Embryonic facial prominence (tissue), 1 donor: Measurements from ENCODE around the gene MYNN.
"Not testable (repeated sequence)": the region's sequence is repeated elsewhere in the genome, so short reads cannot be mapped to it uniquely, and the experiment has no call there.

Experiments
- DNase-seq: peaks from one replicate; pipeline ENCODE4 v3.0.0-alpha.2; 2016; ENCODE audit errors: extremely low spot score

Gene MYNN

DNA sequence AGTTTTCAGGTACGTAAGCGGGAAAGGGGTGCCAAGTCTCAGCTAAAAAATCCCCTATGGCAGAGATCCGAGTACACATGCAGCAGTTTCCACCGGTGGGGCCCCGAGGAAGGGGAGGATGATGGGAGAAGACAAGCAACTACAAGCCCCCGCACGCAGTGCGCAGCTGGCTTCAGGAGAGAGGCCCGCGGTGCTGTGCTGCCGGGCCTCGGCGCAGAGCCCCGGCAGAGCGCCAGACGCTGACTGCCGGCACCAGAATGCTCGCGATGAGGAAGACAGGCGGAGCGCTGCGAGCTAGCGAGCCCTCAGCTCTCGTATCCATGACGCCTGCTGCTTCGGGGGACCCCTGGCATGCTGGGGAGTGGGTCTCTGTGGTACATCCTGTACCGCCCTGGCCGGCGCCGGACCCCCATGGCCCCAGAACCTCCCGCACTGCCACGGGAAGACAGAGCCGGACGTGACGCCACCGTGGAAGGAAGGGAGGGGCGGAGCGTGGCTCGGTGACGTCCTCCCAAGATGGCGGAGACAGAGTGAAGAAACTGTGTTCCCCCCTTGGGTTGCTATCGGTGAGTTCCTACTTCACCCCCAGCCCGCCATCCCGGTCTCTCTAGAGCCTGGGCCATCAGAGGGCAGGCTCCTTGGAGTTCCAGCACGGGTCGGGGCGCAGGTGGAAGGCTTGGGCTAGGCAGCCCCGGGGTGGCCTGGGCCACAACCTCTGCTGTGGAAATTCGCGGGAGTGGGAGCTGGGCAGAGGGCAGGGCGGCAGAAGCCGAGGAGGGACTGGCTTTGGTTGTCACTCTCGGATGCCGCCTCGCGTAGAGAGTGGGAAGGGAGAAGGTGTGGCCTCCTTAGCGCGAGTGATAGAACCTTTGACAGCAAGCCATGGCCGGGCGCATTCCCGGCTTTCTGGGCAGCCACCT, at the start of gene MYNN:
TSS of gene MYNN (plus strand) at position 500 of the 920 bp plus-strand sequence. CDS start 900 bp downstream, outside the sequence.
- peak; percentile 89 for DNase-seq

DNA sequence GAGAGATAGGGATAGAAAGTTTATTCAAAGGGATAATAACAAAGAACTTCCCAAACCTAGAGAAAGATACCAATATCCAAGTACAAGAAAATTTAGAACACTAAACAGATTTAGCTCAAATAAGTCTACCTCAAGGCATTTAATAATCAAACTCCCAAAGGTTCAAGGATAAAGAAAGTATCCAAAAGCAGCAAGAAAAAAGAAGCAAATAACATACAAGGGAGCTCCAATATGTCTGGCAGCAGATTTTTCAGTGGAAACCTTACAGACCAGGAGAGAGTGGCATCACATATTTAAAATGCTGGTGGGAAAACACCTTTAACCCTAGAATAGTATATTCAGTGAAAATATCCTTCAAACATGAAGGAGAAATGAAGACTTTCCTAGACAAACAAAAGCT, 41.3 kb upstream of the MYNN start:
- not testable (repeated sequence) for DNase-seq

DNA sequence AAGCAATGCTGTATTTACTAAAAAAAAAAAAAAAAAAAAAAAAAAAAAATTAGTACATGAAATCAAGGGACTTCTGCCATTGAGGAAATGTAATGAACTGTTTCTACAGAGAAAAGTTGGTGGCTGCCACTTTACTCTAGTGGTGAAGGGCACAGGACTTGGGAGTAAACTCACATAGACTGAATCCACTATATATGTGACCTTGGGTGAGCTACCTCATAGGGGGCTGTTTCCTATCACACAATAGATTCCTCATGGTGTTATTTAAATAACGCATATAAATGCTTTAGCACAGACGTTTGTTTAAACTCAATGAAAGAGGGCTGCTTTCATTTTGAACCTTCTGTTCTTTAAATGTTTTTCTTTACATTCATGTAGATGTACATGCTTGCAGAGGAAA, 34.1 kb upstream of the MYNN start:
- DNase-seq, result no peak

DNA sequence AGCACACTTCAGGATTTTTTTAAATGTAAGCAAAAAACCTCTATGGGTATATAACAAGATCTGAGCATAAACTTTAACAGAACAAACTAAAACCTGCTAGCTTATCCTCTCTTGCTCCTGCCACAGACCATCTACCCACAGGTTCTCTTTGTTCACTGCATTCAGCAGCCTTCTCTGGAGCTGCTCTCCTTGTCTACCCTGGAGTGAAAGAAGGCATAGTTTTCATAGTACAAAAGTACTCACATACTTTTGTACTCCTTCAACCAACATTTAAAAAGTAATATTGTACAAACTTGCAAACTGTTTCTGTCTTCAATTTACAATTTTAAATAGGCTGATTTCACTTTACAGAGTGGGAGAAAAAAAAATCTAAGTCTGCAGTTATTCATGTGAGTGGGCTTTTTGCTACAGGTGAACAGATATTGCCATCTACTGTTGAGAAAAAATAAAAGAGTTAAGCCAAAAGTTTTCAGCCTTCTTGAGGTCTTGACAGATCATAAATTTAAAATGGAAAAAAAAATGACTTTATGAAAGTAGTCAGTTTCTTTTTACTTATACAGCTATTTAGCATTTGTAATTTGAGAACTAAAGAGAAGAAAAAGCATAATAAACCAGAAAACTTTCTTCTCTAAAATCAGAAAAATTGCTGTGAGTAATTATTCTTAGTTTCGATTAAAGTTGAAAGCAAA, 28.7 kb upstream of the MYNN start:
- no peak for DNase-seq

DNA sequence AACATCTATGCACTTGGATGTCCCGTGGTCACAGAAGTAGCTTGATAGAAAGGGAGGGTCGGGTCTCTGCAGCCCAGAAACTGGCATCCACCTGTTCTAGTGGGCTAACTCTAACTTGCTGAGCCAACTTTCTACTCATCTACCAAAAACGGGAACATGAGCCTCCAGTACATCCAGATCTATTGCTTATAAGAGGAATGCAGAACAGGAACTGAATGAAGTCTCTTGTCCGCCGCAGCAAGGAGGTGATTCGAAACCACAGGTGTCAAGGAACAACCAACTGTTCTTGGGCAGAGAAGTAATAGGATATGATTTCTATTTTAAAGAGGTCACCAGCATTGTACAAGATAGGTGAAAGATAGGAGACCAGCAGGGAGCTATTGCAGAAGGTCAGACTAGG, 26.3 kb upstream of the MYNN start:
- no peak for DNase-seq

DNA sequence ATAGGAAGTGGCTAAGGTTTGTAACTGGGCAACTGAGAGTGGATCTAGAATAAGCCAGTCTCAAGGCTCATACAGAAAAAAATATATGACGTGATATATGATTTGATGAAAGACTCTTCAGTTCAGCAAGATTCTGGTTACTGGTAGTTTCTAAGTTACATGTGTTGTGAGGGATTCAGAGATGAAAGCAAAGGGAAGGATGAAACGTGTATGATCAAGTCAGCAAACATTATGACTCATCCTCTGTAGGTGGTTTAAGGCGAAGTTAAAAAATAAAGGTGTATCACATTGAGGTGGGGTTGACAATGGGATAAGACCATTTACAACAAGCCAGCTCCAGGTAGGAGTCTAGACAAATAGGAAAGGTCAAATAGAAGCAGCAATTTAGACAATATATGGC, 24.5 kb upstream of the MYNN start:
- DNase-seq, result no peak

DNA sequence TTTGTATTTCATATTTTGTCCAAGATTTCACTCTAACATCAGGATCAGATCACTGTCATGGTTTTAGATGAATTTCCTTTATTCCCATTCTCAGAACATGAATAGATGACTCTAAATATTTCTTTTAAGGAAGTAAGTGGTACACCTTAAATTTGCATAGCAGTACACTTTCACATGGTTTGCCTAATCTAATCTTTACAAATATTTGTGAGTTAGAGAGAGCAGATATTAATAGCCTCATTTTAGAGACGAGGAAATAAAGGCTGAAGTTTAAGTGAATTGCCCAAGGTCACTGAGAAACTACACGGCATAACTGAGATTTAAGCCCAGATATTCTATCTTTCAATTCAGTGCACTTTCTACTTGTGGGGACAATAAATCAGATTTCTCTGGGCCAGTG, 22.5 kb upstream of the MYNN start:
- DNase-seq, result no peak

DNA sequence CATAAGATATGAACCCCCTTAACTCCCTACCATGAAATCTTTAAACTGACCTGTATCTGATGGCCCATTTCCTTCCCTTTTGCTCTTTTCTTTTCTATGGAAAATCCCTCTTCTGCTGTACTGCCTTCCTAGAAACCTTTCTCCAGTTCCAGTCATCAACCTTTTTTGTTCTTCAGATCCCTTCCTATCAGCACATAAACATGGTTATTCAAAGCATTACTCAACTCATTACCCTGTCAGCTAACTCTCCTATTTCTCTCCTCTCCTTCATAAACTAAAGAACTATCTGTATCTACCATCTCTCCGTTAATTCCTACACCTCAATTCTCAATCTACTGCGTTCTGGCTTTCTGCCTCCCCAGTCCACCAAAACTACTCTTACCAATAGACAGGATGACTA, 21.3 kb upstream of the MYNN start:
- no peak for DNase-seq

DNA sequence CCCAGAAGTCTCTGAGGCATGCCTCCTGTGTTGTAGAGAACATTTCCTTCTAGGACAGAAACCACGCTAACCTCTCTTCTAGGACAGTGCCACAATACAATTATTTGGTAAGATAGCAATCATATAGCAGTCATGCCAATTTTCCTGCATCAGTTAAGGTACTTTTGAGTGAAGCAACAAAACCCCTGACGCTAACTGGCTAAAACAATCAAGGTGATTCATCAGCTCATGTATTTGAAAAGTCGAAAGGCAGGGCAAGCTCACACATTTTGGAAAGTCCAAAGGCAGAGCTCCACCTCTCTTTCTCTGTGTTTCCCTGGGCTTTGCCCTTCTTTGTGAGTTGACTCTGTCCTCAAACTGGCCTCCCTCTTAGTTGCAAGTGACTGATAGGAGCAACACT, 18.5 kb upstream of the MYNN start:
- no peak for DNase-seq

DNA sequence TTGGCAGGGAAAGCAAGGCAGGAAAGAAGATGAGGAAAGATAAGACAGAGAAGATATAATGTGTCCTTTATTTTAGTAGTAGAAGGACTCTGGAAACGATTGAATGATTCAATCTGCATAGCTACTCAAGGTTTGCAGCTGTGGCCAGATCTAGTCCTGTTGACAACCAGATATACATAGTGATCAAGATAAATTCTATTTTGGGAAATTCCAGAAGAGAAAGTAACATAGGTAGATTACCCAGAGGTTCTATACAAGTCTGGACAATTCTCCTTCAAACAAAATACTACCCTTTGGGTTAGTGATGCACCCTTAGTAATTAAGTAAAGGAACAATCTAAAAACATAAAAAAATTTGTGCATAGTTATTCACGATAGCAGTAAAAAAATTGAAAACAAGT, 17.7 kb upstream of the MYNN start:
- no peak for DNase-seq

DNA sequence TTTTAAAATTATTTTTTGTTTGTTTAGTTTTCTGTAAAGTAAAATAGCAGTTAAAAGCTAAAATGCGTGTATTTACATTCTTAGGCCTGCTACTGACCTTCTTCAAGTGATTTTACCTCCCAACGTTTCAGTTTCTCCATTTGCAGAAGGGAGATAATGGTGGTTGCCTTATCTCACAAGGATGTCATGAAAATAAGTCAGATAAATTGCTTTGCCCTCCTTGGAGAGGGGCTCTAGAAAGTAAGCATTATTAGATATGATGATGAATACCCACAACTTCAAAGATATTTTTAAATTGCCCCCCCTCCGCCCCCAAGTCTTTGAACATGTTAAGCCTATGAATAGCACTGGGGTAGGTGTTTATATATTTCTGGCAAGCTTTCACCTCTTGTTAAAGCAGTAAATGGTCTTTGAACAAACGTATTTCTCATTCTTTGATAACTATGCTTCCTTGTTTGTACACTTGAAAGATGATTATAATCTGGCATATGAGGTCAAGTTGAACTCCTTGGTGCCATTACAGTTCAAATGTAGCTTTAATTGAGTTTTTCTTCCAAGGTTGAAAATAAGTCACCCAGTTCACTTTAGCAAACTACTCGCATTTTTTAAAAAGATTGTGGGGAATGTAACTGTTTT, 14.7 kb upstream of the MYNN start:
- no peak for DNase-seq

DNA sequence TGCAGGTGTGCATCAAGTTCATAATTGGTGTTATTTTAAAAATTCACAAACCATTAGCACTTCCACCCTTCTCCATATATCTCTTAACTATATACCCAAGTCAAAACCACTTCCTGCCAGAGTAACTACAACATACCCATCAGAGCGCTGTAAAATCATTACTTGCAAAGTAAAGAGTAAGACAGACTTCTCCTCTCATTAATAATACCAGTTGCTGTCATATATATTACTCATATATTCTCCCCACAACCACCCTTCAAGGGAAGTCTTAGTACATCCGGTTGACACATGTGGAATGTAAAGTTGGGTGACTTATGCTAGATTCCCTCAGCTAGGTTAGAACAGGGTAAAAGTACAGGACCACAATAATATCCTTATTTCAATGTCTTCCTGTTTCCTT, 13.9 kb upstream of the MYNN start:
- no peak for DNase-seq

DNA sequence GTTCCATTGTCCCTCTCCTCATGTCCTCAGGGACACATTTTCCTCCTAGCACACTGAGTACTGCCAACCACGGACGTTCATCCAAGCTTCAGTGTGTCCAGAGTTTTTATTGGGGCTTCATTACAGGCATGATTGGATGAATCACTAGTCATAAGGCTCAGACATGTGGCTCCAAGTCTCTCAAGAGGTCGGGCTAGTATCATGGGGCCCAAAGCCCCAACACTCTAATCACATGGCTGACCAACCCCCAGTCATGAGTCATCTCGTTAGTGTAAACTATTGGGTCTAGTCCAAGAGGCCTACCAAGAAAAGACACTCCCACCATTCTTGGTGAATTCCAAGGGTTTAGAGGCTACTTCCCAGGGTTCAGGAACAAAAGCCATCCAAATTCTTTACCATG, 12.7 kb upstream of the MYNN start:
- no peak for DNase-seq

DNA sequence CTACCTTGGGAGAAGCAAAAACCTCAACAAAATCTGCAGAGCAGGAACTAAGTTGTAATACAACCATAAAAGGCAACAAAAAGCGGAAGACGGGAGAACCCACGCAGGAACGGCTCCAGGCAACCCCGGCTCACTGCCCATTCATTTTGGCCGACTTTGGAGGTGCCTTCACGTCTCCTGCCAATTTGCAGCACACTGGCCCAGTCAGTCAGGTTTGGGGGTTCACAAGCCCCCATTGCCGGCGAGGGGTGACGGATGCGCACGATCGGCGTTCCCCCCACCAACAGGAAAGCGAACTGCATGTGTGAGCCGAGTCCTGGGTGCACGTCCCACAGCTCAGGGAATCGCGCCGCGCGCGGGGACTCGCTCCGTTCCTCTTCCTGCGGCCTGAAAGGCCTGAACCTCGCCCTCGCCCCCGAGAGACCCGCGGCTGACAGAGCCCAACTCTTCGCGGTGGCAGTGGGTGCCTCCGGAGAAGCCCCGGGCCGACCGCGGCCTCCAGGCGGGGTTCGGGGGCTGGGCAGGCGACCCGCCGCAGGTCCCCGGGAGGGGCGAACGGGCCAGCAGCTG, 8.8 kb upstream of the MYNN start:
- DNase-seq, result no peak

DNA sequence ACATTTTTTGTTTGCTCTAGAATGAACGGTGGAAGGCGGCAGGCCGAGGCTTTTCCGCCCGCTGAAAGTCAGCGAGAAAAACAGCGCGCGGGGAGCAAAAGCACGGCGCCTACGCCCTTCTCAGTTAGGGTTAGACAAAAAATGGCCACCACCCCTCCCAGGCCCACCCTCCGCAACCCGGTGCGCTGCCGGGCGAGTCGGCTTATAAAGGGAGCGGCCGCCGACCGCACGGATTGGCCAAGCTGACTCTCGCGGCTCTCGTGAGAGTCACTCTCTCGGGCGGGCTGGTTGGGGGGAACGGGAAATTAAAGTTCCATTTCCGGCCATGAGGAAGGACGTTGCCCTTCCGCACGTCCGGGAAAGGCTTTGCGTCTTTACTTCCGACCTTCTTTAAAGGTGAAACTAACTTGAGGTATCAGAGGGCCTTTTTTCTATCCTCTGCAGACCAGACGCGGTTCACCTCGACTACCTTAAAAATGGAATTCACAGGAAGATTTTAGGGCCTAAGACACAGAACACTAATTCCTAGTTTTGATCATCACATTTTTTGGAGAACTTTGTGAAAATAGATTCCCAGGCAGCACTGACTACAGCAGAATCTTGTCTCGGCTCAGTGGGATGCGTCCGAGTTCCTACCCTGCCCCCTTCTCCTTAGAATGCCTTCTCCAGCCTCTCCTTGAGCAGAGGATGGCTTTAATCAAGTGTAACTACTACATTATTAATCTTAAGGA, 8.1 kb upstream of the MYNN start, which contains the start of gene TERC:
TSS of gene TERC (minus strand) at position 179 of the 731 bp plus-strand sequence.
- DNase-seq, result peak; percentile 87

DNA sequence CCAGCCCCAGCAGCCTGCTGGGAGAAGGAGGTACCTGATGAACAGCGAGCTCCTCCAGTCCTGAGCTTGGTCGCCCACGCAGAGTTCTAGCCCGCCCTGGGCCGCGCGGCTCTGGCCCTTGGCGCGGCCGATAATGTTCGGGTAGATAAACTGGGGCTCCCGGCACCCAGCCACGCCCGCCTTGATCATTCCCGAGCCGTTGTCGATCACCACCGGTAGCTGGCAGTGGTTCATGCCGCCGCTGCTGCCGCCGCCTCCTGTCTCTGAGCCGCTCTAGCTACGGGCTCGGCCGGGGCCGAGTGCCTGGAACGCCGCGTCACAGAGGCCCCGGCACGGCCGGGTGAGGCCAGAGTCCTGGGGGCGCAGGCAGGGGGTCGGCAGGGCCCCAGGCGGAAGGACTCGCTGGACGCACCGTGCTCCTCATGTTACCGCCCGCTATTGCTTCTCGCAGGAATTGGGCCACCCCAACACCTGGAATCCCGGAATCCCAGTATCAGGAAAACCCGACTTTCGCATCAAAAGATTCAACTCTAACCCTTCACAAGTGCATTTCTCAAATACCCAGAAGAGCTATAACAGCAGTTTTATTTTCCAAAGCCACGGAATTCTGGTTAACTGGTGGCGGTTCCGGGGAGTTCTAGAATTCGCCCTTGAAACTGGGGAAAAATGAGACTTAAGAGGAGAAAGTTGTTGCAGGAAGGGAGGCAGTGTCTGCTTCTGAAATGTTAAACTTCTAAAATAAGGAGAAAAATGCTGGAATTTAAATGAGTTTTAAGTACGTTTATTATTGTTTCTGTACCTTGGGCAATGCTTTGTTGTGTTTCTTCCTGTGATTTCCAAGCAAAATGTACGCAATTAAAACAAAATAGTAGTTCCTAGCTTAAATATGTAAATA, 3.7 kb upstream of the MYNN start, which contains the start of gene ACTRT3:
TSS of gene ACTRT3 (minus strand) at position 275 of the 895 bp plus-strand sequence. CDS start at position 234, 41 bp downstream.
- peak; percentile 31 for DNase-seq

DNA sequence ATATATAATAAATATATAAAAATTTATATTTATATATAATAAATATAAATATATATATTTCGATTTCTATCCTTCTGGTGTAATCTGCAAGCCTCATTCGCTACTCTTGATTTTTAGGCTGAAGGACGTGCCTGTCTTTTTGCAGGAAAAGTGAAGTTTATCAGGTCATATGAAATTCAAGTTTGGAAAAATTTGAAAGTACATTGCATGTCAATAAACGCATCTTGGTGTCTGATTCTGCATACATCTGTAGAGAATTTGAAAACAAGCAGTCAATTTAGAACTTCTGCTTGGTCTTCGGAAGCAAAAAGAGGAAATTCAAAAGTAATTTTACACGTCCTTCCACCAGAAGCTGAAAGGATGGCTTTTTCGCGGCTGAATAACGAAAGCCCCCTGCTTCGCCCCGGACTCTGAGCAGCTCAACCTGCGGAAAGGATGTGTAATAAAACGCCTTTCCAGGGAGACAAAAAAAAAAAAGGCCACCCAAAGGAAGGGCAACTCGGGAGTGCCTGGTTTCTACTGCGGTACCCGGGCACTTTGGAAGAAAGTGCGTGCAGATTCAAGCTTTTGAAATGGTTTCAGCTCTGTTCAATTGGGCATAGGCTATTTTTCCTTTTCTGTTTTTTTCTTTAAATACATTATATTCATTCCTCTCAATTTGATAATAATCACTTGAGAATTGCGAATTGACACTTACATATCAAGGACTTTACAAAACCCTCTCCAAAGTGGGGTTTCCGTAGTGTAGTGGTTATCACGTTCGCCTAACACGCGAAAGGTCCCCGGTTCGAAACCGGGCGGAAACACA, 1.5 kb upstream of the MYNN start:
- DNase-seq, result peak; percentile 71

DNA sequence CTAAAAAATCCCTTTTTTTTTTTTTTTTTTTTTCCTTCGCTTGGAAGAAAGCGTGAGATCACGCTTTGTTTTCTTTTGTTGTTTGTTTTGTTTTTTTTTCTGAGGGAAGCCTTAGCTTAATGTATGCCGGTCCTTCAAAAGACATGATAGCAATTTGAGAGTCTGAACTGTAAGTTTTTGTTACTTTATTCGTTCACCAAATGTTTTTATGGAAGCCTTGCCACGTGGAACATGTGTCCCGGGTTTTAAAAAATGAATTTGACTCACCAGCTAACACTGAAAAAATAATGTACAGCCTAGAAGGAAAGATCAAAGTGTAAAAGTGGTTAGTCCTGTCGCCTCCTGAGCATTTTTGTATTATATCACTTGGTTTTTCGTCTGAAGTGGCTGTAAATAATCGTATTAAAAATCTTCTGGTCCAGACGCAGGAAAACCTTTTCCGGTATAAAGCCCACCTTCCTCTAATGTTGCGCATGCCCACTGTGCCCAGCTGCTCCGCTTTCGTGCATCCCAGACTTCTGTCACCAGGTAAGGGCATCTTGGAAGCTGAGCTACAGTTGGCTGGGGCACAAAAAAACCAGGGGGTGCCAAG, 795 bp upstream of the MYNN start:
- peak; percentile 81 for DNase-seq

DNA sequence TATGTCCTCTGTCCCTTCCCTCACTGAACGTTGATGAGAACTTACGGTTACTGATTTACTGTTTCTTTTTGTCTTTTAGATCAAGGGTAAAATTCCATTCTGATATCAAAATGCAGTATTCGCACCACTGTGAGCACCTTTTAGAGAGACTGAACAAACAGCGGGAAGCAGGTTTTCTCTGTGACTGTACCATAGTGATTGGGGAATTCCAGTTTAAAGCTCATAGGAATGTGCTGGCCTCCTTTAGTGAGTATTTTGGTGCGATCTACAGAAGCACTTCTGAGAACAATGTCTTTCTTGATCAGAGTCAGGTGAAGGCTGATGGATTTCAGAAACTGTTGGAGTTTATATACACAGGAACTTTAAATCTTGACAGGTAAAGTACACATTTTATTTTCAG, 990 bp downstream of the MYNN start:
- DNase-seq, result no peak
